Measurements from ENCODE around the gene KCNH8.

The KCNH8 gene

DNA sequence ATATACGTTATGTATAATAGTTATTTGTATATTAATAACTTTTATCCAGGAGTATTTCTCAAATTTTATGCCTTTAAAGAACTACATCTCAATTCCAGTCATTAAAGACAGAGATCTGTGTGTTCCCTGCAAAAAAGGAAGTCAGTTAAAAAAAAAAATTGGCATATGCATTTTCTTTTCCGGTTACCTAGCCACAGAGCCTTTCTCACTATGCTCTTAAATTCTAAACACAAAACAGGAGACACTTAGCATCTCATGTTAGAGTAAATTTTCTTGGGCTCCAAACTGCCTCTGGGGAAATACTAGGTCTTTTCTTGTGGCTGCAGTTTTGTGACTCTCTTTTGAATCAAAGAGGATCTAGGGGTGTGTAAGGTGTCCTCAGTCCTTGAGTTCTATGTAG is 105.9 kb downstream of the KCNH8 start:
- no peak for DNase-seq (ENCODE audit: low spot score)

GRCh38 chr3:19254784-19255338 is 106.6 kb downstream of the KCNH8 start:
- DNase-seq (ENCODE audit: low spot score): no peak

GRCh38 chr3:19256313-19256712 is 108.0 kb downstream of the KCNH8 start:
- no peak for DNase-seq (ENCODE audit: low spot score)

DNA sequence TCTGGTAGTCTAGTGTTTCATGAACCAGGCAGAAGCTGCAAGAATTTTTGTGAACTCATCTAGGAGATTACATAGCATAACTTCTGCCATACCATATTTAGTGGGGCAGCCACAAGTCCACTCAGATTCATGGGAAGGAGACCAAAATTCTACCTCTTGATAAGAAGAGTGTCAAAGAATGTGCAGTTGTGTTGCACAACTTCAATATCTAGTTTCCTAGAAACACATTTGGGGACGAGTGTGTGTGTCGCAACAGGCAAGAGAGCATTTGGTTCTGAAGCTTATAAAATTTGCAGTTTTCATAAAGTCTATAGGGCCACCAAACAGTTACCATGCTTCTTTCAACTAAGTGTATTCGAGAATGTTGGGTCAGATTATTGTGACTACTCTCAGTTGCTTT is 115.3 kb downstream of the KCNH8 start:
- no peak for DNase-seq (ENCODE audit: low spot score)

- DNase-seq (ENCODE audit: low spot score): no peak
These were observed 116.1 kb downstream of the KCNH8 start for GRCh38 chr3:19264424-19264823.

- no peak for DNase-seq (ENCODE audit: low spot score)
These were observed 118.7 kb downstream of the KCNH8 start for GRCh38 chr3:19267040-19267439.

GRCh38 chr3:19270481-19270880 is 122.2 kb downstream of the KCNH8 start:
- DNase-seq (ENCODE audit: low spot score): no peak

DNA sequence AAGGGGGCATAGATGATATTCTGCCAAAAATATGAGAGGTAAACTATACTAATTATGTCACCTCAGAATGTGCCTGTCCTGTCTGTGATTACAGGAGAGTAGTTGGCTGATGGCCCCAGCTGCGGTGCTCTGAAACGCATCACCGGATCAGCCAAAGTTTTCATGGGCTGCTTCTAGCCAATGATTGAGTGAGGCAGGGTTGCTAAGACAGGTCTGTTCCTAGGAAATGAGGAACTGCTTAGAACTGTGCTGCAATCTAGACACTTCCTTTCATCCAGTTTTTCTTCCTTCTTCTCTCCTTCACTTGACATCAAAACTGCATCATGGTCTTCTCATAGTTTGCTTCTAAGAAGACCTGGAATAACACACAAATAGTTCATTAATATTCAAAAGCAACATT is 124.0 kb downstream of the KCNH8 start:
- no peak for DNase-seq (ENCODE audit: low spot score)

GRCh38 chr3:19273091-19273490 is 124.8 kb downstream of the KCNH8 start:
- no peak for DNase-seq (ENCODE audit: low spot score)

- no peak for DNase-seq (ENCODE audit: low spot score)
These were observed 126.3 kb downstream of the KCNH8 start for GRCh38 chr3:19274576-19274975.

DNA sequence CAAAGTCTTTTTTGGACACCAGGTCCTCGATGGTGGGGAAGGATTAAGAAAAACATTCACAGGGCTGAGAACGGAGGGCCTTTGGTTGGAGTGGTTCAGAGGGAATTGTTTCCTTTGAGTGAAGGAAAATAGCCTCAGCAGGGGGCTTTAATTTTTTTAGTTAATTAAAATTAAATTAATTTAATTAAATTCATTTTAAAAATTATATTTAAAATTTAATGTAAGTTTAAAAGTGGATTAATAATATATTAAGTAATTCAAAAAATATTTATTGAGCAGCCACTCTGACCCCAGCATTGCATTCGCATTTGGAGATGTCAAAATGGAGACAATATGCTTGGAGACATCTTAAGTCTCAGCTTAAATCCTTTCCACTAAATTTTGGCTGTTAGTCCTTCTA is 136.7 kb downstream of the KCNH8 start:
- DNase-seq (ENCODE audit: low spot score): no peak

DNA sequence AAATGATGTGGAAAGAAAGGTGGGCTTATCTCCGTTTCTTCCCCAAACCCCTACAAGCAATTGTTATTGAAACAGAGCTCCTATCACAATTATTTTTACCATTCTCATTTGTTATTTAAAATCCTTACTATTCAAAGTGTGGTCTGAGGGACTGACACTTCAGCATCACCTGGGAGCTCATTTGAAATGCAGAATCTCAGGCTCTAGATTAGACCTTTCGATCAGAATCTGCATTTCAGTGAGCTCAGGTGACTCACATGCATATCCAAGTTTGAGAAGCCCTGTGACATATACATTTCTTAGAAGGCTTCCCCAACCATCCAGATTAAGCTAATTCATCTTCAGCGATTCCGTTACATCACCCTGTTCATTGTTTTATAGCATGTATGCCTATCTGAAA is 145.0 kb downstream of the KCNH8 start:
- DNase-seq (ENCODE audit: low spot score): no peak

DNA sequence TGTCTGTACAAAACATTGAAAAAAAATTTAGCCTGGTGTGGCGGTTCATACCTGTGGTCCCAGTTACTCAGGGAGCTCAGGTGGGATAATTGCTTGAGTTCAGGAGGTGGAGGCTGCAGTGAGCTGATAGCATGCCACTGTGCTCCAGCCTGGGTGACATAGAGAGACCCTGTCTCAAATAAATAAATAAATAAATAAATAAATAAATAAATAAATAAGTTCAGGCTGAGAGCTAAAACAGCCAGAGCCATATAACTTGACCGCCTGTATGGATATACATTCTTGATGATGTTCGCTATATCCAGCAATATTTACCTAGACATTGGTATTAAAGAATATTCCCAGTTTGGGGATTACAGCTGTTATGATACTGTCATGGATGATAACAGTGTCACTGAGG is 146.9 kb downstream of the KCNH8 start:
- no peak for DNase-seq (ENCODE audit: low spot score)

- DNase-seq (ENCODE audit: low spot score): no peak
These were observed 183.6 kb downstream of the KCNH8 start for GRCh38 chr3:19331931-19332330.

GRCh38 chr3:19334120-19334519 is 185.8 kb downstream of the KCNH8 start:
- DNase-seq (ENCODE audit: low spot score): no peak

DNA sequence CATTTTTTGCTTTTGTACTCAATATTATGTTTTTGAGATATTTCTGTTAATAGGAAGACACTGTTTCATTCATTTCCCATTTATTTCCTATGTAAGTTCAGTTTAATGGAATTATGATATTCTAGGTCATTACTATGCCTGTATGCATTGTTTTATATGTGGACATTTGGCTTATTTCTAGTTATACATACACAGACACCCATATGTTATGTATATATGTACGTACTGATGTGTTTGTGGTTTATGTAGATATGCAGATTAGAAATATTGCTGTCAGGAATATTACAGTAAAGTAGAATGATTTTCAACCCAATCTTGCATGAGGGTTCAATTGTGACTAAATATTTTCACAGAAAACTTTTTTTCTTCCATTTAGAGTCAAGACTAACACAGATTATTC is 190.5 kb downstream of the KCNH8 start:
- no peak for DNase-seq (ENCODE audit: low spot score)

DNA sequence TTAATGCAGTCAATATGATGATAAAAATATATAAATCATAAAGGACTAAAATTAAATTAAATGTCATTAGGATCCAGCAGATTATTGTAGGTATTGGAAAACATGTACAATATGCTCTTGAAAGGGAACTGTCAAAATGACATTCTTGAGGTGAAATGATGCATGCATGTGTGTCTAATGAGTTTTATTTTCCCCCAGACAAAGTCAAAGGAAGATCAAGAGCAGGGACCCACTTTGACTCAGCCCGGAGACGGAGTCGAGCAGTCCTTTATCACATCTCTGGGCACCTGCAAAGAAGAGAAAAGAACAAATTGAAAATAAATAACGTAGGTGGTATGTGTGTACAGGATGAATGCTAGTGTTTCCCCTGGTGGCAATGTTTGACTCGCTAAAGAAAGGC is 194.1 kb downstream of the KCNH8 start:
- no peak for DNase-seq (ENCODE audit: low spot score)

GRCh38 chr3:19346759-19347158 is 198.4 kb downstream of the KCNH8 start:
- no peak for DNase-seq (ENCODE audit: low spot score)

GRCh38 chr3:19347671-19348070 is 199.4 kb downstream of the KCNH8 start:
- no peak for DNase-seq (ENCODE audit: low spot score)

DNA sequence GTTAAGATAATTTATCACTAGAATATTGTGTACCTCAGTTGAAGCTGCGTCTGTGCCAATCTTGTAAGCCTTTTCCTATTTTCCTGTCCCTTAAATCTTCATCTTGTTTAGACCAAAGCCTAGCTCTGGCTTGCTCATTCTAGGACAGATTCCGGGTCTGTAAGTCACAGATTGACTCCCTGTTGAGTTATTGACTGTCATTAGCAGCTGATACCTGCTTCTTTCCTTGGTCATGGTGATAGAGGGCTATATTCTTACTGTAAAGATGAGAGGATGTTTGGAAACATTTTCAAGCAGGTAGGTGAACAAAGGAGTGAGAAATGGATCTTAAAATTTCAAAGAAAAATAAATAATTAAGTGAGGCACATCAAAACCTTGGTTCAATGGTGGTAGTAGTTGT is 200.2 kb downstream of the KCNH8 start:
- no peak for DNase-seq (ENCODE audit: low spot score)

GRCh38 chr3:19348941-19349564 is 200.7 kb downstream of the KCNH8 start:
- DNase-seq (ENCODE audit: low spot score): peak; percentile 12

DNA sequence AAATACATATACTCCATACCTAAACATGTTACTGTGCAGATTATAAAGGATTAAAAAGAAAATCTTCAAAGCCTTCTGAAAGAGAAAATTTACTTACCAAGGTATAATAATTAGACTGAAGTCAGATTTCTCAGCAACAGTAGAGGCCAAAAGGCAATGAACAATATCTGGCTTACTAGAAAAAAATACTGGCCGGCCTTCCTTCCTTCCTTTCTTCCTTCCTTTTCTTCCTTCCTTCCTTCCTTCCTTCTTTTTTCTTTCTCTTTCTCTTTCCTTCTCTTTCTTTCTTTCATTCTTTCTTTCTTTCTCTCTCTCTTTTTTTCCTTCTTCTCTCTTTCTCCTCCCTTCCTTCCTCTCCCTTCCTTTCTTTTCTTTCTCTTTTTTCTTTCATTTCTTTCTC is 209.6 kb downstream of the KCNH8 start:
- DNase-seq (ENCODE audit: low spot score): no peak

DNA sequence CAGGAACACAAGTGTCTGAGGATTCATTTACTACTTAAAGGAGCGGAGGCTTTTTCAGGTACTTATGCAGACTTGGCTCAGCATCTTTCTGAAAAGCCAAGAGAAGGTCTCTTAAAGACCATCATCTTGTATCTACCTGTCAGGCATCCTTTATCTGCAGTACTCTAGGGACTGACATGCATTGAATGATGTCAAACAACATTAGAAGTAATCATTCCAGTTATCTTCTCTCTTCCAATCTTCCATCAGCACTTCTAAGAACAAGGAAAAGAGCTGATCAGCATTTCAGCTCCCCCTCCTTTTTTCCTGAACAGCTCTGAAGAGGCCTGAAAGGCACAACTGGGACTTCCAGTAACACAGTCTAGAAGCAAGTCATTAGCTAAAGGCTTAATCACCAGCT is 214.8 kb downstream of the KCNH8 start:
- DNase-seq (ENCODE audit: low spot score): no peak

DNA sequence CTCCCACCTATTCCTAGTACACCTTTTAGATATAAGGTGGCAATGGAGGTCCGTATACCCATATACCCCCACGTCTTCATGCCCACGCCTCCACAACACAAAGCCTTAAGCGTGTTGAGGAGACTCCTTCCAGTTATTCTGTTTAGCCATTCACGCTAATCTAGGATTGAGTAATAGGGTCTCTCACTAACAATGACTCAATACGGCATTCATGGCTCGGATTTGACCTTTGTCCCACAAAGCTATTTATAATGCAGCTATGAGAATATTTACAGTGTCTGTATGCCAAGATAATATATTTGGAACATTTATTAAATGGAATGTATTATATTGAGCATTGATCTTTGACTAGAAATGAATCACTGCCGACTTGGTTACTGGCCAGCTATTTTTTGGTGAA is 215.8 kb downstream of the KCNH8 start:
- no peak for DNase-seq (ENCODE audit: low spot score)

- no peak for DNase-seq (ENCODE audit: low spot score)
These were observed 217.2 kb downstream of the KCNH8 start for GRCh38 chr3:19365471-19365870.

Measured in hematopoietic multipotent progenitor cell treated with erythropoietin and hydrocortisone succinate and interleukin-3 and kit ligand, for 17 days (in vitro differentiated cells).